NOMO-1 treated with DMSO at 0.1 percent for 48 hours (cell line): ENCODE data around the gene FAM187B.

ENCODE experiments used
- DNase-seq: peaks from one replicate; lab custom pipeline; 2025; ENCODE audit not compliant: unreplicated experiment; lab: John Stamatoyannopoulos, UW

FAM187B gene

DNA sequence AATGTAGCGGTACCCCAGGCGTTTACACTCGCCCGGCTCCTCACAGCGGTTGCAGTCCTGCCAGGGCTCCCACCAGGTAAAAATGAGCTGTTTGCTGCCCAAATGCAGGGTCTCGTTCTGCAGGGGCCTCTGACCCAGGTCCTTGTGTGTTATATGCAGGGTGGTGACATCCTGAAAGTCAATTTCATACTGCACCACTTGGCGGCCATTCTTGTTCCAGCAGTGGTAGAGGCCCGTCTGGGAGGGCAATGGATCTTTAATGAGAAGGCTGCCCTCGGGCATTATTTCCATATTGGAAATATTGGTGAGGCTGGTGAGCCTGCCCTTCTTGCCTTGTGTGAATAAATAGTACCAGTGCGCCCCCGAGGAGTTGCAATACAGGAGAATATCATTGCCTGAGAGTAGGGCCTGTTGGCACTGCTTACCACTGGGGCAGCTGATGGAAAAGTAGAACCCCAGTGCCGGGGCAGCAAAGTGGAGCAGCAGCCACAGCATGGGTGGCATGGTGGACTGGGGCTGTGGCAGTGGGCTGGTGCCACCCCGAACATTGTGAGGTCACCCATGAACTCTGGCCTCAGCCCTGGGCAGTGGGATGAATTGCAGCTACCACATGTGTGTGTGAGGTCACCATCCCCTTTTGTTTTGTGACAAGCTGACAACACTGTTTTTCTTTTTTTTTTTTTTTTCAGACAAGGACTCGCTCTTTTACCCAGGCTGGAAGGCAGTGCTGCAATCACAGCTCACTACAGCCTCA lies at the start of gene FAM187B:
FAM187B (minus strand) TSS at position 563 of the 754 bp plus-strand sequence; CDS start at position 504, 59 bp downstream.
- DNase-seq, result no peak

GRCh38 chr19:35276706-35277281 lies 48.3 kb upstream of the FAM187B start:
- DNase-seq, result no peak

- no peak for DNase-seq
Measured at GRCh38 chr19:35274323-35274722, 45.8 kb upstream of the FAM187B start.

GRCh38 chr19:35273686-35274259 lies 45.2 kb upstream of the FAM187B start:
- no peak for DNase-seq

- no peak for DNase-seq
Measured at GRCh38 chr19:35272954-35273649, 44.6 kb upstream of the FAM187B start.

GRCh38 chr19:35272122-35272719 lies 43.7 kb upstream of the FAM187B start:
- peak; percentile 58 for DNase-seq

DNA sequence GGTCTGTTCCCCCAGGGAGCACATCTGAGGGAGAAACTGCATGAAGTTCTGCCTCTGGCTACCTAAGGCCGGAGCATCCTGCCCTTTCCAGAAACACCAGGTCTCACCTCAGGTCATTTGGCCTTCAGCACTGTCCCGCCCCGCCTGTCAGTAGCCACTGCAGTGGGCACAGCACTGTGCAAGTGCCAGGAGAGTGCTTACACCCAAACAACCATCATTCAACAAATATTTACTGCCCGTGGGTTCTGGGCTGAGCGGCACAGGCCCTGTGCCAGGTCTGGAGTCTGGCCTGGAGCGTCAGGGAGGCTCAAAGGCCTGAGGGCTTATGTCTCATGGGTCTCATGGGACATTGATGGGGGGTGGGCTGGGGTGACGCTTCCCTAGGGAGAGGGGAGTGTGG lies 43.0 kb upstream of the FAM187B start:
- DNase-seq, result no peak

- DNase-seq, result no peak
Measured at GRCh38 chr19:35270381-35270811, 41.9 kb upstream of the FAM187B start.

DNA sequence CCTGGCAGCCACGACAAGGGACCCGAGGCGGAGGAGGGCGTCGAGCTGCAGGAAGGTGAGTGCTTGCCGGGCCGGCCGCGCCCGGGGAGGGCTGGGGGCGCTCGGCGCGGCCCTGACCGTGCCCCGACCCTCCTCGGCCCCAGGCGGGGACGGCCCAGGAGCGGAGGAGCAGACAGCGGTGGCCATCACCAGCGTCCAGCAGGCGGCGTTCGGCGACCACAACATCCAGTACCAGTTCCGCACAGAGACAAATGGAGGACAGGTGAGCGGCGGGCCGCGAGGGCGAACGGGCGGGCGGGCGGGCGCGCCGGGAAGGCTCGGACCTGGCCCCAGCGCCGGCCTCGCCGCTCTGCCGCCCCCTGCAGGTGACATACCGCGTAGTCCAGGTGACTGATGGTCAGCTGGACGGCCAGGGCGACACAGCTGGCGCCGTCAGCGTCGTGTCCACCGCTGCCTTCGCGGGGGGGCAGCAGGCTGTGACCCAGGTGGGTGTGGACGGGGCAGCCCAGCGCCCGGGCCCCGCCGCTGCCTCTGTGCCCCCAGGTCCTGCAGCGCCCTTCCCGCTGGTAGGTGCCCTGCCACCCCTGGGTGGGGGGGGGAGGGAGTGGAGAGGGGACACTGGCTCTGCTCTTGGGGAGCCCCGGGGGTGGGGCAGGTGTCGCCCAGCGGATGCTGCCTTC lies 41.0 kb upstream of the FAM187B start:
- peak; percentile 79 for DNase-seq

- peak; percentile 64 for DNase-seq
Measured at GRCh38 chr19:35268536-35269437, 40.2 kb upstream of the FAM187B start, which contains the start of gene USF2. Gene USF2, plus strand, starts transcription at chr19:35268962. Its CDS starts 140 bp downstream, at chr19:35269102.

GRCh38 chr19:35267818-35268535 lies 39.4 kb upstream of the FAM187B start:
- DNase-seq, result peak; percentile 62

DNA sequence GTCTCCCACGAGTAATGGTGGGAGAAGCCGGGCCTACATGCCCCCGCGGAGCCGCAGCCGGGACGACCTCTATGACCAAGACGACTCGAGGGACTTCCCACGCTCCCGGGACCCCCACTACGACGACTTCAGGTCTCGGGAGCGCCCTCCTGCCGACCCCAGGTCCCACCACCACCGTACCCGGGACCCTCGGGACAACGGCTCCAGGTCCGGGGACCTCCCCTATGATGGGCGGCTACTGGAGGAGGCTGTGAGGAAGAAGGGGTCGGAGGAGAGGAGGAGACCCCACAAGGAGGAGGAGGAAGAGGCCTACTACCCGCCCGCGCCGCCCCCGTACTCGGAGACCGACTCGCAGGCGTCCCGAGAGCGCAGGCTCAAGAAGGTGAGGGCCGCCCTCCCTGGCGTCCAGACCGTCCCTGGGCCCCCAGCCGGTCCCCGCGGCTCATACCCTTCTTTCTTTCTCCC lies 38.8 kb upstream of the FAM187B start:
- no peak for DNase-seq

DNA sequence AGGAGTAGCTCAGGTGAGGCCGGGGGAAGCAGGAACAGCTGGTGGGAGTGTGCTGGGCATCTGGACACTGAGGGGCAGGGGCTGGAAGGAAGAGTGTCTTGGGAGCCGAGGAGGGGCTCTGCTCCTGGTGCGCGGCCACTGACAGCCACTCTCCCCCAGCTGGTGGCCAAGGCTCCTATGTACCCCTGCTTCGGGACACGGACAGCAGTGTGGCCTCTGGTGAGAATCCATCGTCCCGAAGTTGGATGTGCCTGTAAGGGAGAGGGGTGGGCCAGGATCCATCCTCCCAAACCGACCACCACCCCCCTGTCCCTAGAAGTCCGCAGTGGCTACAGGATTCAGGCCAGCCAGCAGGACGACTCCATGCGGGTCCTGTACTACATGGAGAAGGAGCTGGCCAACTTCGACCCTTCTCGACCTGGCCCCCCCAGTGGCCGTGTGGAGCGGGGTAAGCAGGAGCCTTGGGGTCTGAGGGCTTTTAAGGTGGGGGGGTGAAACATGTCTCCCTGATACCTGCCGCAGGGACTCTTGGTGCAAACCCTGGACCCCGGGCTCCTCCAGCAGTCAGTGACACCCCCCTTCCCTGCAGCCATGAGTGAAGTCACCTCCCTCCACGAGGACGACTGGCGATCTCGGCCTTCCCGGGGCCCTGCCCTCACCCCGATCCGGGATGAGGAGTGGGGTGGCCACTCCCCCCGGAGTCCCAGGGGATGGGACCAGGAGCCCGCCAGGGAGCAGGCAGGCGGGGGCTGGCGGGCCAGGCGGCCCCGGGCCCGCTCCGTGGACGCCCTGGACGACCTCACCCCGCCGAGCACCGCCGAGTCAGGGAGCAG lies 38.2 kb upstream of the FAM187B start:
- DNase-seq, result no peak

- no peak for DNase-seq
Measured at GRCh38 chr19:35265900-35266519, 37.5 kb upstream of the FAM187B start.

DNA sequence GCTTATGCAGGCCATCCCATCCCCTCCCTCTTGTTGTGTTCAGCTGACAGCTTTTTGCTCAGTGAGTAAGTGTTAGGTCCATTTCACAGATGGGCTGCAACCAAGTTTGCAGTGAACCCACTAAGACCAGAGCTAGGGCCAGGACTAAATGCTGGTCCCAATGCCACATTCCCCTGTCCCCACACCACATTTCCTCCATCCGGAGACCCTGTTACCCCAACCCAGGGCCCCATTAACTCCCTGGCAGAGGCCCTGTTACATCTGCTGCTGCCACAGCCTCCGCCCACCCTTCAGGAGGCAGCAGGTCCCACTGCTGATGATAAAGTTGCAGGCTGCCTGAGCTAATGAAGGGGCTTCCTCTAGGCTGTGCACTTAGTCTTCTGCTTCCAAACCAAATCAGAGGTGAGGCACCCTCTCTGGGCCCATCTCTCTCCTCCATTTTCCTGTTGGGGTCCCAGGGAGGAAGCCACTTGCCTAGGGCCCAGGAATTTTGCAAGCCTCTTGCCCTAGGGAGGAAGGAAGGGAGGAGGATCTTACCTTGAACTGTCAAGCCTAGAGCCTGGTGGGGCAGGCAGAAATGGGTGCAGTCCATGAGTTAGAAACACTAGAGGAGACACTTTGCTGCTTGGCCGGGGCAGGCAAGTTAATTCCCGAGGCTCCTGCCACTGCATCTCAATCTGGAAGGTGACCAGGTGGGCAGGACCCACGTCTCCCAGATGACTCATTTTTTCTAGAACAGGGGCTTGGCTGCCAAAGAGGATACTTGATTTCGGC lies 36.8 kb upstream of the FAM187B start:
- no peak for DNase-seq

- peak; percentile 15 for DNase-seq
Measured at GRCh38 chr19:35264268-35265125, 36.0 kb upstream of the FAM187B start.
